Fibroblast of villous mesenchyme (primary cell): Measurements from ENCODE around the gene TMPRSS13. TPM values are rescaled to one million over a fixed set of nuclear protein-coding genes. Genes with fewer than 3 reads are reported as not detected.
A peak's percentile ranks its signal among the peaks of the same experiment; 100 is the strongest.

ENCODE experiments used
- DNase-seq: peaks from one replicate; pipeline ENCODE4 v3.0.0-alpha.2; 2010; ENCODE audit warnings: low read depth
- H3K4me3 ChIP-seq: 2 replicates; pipeline ENCODE4 v1.5.1; 2011; ENCODE audit warnings: low read depth, mild to moderate bottlenecking, low read length
- total RNA-seq: library from RNA; depleted of rRNA; stranded (reverse); fragments of >200 nt; gene quantifications from 2 replicates; pipeline ENCODE4 v1.2.3, GENCODE V29; 2012
- TF ChIP-seq, protein P1 (sequence below): IDR thresholded peaks from 2 replicates; pipeline ENCODE4 v1.5.1; 2012; ENCODE audit warnings: low read depth, mild to moderate bottlenecking, low read length; ENCODE audit not compliant: insufficient read depth

TMPRSS13 gene
- total RNA-seq, 1 donor: not detected

DNA sequence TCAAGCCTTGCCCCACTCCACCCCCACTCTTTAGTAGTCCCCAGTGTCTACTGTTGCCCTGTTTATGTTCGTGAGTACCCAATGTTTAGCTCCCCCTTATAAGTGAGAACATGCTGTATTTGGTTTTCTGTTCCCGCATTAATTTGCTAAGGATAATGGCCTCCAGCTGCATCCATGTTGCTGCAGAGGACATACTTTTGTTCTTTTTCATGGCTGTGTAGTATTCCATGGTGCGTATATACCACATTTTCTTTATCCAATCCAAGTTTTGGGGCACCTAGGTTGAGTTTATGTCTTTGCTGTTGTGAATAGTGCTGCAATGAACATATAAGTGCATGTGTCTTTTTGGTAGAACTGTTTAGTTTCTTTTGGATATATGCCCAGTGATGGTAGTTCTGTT, 36.6 kb downstream of the TMPRSS13 start:
- DNase-seq: no peak
- H3K4me3 ChIP-seq: no peak overlapping the region
- TF ChIP-seq, protein P1, sequence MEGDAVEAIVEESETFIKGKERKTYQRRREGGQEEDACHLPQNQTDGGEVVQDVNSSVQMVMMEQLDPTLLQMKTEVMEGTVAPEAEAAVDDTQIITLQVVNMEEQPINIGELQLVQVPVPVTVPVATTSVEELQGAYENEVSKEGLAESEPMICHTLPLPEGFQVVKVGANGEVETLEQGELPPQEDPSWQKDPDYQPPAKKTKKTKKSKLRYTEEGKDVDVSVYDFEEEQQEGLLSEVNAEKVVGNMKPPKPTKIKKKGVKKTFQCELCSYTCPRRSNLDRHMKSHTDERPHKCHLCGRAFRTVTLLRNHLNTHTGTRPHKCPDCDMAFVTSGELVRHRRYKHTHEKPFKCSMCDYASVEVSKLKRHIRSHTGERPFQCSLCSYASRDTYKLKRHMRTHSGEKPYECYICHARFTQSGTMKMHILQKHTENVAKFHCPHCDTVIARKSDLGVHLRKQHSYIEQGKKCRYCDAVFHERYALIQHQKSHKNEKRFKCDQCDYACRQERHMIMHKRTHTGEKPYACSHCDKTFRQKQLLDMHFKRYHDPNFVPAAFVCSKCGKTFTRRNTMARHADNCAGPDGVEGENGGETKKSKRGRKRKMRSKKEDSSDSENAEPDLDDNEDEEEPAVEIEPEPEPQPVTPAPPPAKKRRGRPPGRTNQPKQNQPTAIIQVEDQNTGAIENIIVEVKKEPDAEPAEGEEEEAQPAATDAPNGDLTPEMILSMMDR: no peak

DNA sequence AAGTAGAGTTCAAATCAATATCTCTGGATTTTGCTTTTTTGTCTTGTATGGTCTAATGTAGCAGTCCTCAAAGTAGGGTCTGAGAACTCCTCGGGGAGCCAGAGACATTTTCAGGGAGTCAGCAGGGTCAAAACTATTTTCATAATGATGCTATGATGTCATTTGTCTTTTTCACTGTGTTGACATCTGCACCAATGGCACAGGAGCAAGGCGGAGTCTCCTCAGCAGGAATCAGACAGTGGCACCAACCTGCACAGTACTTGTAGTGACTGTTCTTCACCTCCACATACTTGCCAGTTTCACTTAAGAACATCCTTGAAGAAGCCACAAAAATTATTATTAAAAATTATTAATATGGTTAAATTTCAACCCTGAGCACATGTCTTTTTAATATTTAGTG, 37.8 kb downstream of the TMPRSS13 start:
- no peak for DNase-seq
- no peak overlapping the region for H3K4me3 ChIP-seq
- TF ChIP-seq, protein P1: no peak

DNA sequence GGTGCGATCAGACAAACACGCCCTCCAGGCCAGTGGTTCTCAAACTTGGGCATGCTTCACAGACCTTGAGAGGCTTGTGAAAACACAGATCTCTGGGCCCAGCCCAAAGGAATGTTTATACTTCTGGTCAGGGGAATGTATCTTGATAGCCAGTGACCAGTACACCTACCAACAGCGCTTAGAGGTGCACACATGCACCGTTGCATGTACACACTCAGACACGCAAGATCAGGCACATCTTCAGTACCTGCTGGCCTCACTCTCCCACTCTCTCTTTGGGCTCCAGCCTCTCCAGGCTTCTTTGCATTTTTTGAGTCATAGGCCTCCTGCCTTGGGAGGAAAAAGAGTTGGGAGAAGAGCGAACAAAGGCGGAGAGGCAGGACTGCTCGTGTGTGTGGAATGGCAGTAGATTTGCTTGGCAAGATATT, 41.0 kb downstream of the TMPRSS13 start:
- TF ChIP-seq, protein P1: no peak
- H3K4me3 ChIP-seq: no peak overlapping the region
- DNase-seq: no peak

DNA sequence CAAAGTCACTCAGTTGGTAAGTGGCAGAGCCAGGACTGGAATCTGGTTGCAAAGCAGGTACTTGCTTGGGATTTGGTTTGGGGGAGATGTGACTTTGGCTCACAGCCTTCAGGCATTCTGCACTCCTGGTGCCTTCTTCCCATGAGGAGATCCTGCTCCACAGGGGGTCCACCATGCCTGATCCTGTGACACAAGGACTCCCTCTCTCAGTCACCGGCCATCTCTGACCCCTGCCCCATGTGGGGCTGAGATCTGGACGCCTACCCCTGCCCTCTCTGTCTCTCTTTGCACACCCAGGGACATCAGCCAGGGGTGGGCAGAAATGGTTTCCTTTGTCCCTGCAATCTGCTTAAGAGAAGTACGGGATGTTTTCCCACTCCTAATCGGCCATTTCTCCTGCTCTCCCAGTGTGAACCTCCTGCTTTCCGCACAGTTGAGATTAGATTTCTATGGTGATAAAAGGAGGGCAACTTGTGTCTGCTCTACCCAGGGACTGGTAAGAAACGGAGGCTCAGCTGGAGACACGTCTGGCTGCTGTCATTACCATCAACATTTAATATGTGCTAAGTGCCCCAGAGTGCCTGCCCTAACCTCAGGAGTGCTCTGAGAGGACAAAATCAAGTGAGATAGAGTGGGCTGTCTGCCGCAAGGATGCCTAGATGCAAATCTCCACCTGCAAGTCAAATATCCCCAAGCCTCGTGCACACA, 41.6 kb downstream of the TMPRSS13 start:
- DNase-seq: no peak
- TF ChIP-seq, protein P1: no peak
- H3K4me3 ChIP-seq: no peak overlapping the region

DNA sequence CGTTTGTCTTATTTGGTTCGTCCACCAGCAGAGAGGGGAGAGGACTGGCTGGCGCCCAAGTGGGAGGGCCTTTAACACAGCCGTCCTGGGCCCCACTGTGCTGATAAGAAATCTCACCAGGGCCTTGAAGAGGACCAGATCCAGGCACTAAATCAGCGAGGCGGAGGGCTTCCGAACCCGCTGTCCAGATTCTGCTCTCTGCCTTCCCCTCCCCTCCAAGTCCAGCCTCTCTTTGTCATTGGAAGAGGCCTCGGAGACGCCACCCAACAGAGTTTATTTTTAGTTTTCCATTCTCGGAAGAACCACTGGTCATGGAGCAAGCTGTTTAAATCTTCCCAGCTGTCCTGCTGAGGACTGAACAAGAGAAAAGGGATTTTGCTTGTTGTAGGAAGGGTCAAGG, 43.4 kb downstream of the TMPRSS13 start:
- no peak overlapping the region for H3K4me3 ChIP-seq
- peak; percentile 59 for DNase-seq
- TF ChIP-seq, protein P1: no peak

DNA sequence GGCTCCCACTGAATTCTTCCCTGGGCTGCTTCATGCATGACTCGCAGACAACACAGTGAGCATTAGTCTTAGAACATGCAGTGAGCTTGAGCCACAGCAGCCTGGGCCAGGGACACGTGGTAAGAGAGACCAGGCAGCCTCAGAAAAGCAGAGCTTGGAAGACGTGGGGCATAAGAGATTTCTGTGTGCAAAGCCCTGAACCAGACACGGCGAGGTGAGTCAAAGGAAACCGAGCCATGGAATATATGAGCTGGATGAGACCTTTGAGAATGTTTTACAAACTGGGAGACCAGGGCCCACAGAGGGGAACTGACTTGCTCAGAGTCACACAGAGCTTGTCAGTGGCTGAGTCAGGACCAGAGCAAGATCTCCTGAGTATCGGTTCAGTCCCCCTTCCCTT, 44.2 kb downstream of the TMPRSS13 start:
- TF ChIP-seq, protein P1: no peak
- no peak for DNase-seq

DNA sequence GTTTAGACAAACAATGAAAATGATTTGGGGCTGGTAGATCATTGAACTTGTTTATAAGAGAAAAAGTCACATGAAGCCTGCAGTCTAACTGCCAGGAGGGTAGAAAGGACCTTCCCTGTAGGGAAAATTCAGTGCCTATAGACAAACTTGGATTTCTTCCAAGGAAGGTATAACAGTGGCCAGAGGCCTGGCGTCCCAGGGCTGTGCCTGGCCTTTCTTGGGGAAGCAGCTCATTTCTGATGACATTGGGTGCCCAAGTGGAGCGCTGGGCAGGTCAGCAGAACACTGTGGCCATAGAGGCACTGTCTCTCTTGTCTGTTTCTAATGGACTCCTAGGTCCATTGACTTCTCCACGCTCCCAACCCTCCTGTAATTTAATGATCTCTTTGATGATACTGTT, 46.1 kb downstream of the TMPRSS13 start:
- TF ChIP-seq, protein P1: no peak
- DNase-seq: no peak
- H3K4me3 ChIP-seq: no peak overlapping the region

More for the DNA sequence above, 44.2 kb downstream of the TMPRSS13 start:
- no peak overlapping the region for H3K4me3 ChIP-seq
